Measurements from ENCODE around the gene DIPK1A.

GRCh38 chr1:92844439-92844838, 116.8 kb downstream of the DIPK1A start:
- no peak for TF ChIP-seq CTCF (IDR thresholded peaks at IDR 0.05)
- TF ChIP-seq POLR2A (IDR thresholded peaks at IDR 0.05), result no peak

All from esophagus squamous epithelium (tissue), 4 donors.